H9 (cell line): ENCODE results near the gene NEDD4. TPM values are rescaled to one million over a fixed set of nuclear protein-coding genes. Genes with fewer than 3 reads are reported as not detected.
"Not testable (repeated sequence)": the region's sequence is repeated elsewhere in the genome, so short reads cannot be mapped to it uniquely, and the experiment has no call there.

Source experiments
- DNase-seq: peaks from one replicate; pipeline ENCODE4 v3.0.0-alpha.2; 2017
- H2AFZ ChIP-seq: one replicate; pipeline ENCODE4 v1.6.1; 2013; ENCODE audit warnings: mild to moderate bottlenecking, low read length, control low read depth, moderate library complexity
- H2AK5ac ChIP-seq: 2 replicates; pipeline ENCODE4 v1.6.1; 2013; ENCODE audit warnings: low read length, control low read depth, mixed read lengths; ENCODE audit not compliant: insufficient read length
- H2BK120ac ChIP-seq: one replicate; pipeline ENCODE4 v1.6.1; 2013; ENCODE audit warnings: low read depth, mild to moderate bottlenecking, low read length, control low read depth, inconsistent platforms; ENCODE audit not compliant: poor library complexity, severe bottlenecking
- H2BK12ac ChIP-seq: 2 replicates; pipeline ENCODE4 v1.6.1; 2013; ENCODE audit warnings: low read length, control low read depth, mixed read lengths, low read depth; ENCODE audit not compliant: insufficient read length
- H2BK15ac ChIP-seq: 2 replicates; pipeline ENCODE4 v1.6.1; 2013; ENCODE audit warnings: low read depth, low read length, control low read depth
- H2BK20ac ChIP-seq: one replicate; pipeline ENCODE4 v1.6.1; 2013; ENCODE audit warnings: low read depth, mild to moderate bottlenecking, low read length, control low read depth, inconsistent platforms; ENCODE audit not compliant: poor library complexity, severe bottlenecking
- H2BK5ac ChIP-seq: 2 replicates; pipeline ENCODE4 v1.6.1; 2013; ENCODE audit warnings: low read length, control low read depth, mixed read lengths; ENCODE audit not compliant: insufficient read length
- H3K14ac ChIP-seq: 2 replicates; pipeline ENCODE4 v1.6.1; 2013; ENCODE audit warnings: low read length, control low read depth; ENCODE audit not compliant: insufficient read depth
- H3K18ac ChIP-seq: 2 replicates; pipeline ENCODE4 v1.6.1; 2013; ENCODE audit warnings: low read depth, mild to moderate bottlenecking, mixed read lengths, low read length, control low read depth; ENCODE audit not compliant: insufficient read length
- H3K23ac ChIP-seq: 2 replicates; pipeline ENCODE4 v1.6.1; 2013; ENCODE audit warnings: low read length, control low read depth, mixed read lengths, low read depth; ENCODE audit not compliant: insufficient read length
- H3K23me2 ChIP-seq: 2 replicates; pipeline ENCODE4 v1.6.1; 2013; ENCODE audit warnings: low read depth, mild to moderate bottlenecking, mixed read lengths, low read length, control low read depth; ENCODE audit not compliant: insufficient read length, poor library complexity, severe bottlenecking
- H3K27ac ChIP-seq: 2 replicates; pipeline ENCODE4 v1.5.1; 2013; ENCODE audit warnings: low read length, control low read depth, mixed read lengths, low read depth; ENCODE audit not compliant: insufficient read length
- H3K27me3 ChIP-seq: 2 replicates; pipeline ENCODE4 v1.6.1; 2013; ENCODE audit warnings: low read length, control low read depth, inconsistent platforms; ENCODE audit not compliant: insufficient read depth
- H3K4ac ChIP-seq: 2 replicates; pipeline ENCODE4 v1.6.1; 2013; ENCODE audit warnings: low read depth, mild to moderate bottlenecking, control low read depth, inconsistent platforms, low read length, moderate library complexity
- H3K4me1 ChIP-seq: 2 replicates; pipeline ENCODE4 v1.6.1; 2013; ENCODE audit warnings: low read length, control low read depth, inconsistent platforms; ENCODE audit not compliant: insufficient read depth
- H3K4me2 ChIP-seq: 2 replicates; pipeline ENCODE4 v1.6.1; 2013; ENCODE audit warnings: low read length, control low read depth, mixed read lengths; ENCODE audit not compliant: insufficient read length, insufficient read depth
- H3K56ac ChIP-seq: 2 replicates; pipeline ENCODE4 v1.6.1; 2013; ENCODE audit warnings: low read depth, mild to moderate bottlenecking, mixed read lengths, low read length, control low read depth; ENCODE audit not compliant: insufficient read length
- H3K79me1 ChIP-seq: 2 replicates; pipeline ENCODE4 v1.6.1; 2013; ENCODE audit warnings: low read depth, mild to moderate bottlenecking, moderate library complexity, low read length, control low read depth, inconsistent platforms; ENCODE audit not compliant: insufficient read depth, poor library complexity, severe bottlenecking
- H3K79me2 ChIP-seq: 2 replicates; pipeline ENCODE4 v1.6.1; 2013; ENCODE audit warnings: low read length, control low read depth, inconsistent platforms; ENCODE audit not compliant: insufficient read depth
- H3K9ac ChIP-seq: 2 replicates; pipeline ENCODE4 v1.6.1; 2013; ENCODE audit warnings: low read length, control low read depth, mixed read lengths; ENCODE audit not compliant: insufficient read length; ENCODE audit errors: extremely low read depth
- H3K9me3 ChIP-seq: one replicate; pipeline ENCODE4 v1.6.1; 2013; ENCODE audit warnings: low read depth, low read length, inconsistent platforms; ENCODE audit not compliant: control insufficient read depth
- H3T11ph ChIP-seq: one replicate; pipeline ENCODE4 v1.6.1; 2013; ENCODE audit warnings: mild to moderate bottlenecking, low read length, control low read depth, inconsistent platforms
- H4K20me1 ChIP-seq: one replicate; pipeline ENCODE4 v1.6.1; 2013; ENCODE audit not compliant: control insufficient read depth, insufficient read length, insufficient read depth
- H4K5ac ChIP-seq: 2 replicates; pipeline ENCODE4 v1.6.1; 2013; ENCODE audit warnings: low read depth, mild to moderate bottlenecking, mixed read lengths, low read length, control low read depth; ENCODE audit not compliant: insufficient read length
- H4K8ac ChIP-seq: replicated peaks from 2 replicates; pipeline ENCODE4 v1.6.1; 2013; ENCODE audit warnings: low read length, control low read depth, mixed read lengths, low read depth; ENCODE audit not compliant: insufficient read length
- H4K91ac ChIP-seq: 2 replicates; pipeline ENCODE4 v1.6.1; 2013; ENCODE audit warnings: low read depth, mild to moderate bottlenecking, moderate library complexity, mixed read lengths, low read length, control low read depth; ENCODE audit not compliant: insufficient read length
- H3K27ac Mint-ChIP-seq, 3 experiments: 2 replicates in 2 of 3; 3 replicates in 1 of 3; pipeline ENCODE4 v1.8.0; 2020 to 2021; ENCODE audit warnings: mixed read lengths in 3 of 3, mild to moderate bottlenecking in 1 of 3, moderate library complexity in 1 of 3
- H3K27me3 Mint-ChIP-seq: 2 replicates; pipeline ENCODE4 v1.8.0; 2021; ENCODE audit warnings: low read depth, mild to moderate bottlenecking, moderate library complexity, mixed read lengths
- H3K36me3 Mint-ChIP-seq, 3 experiments: 2 replicates in 2 of 3; 3 replicates in 1 of 3; pipeline ENCODE4 v1.8.0; 2020 to 2021; ENCODE audit warnings: low read depth in 3 of 3, mixed read lengths in 3 of 3; ENCODE audit not compliant: insufficient read depth in 1 of 3
- H3K4me1 Mint-ChIP-seq, 2 experiments: 2 replicates each; pipeline ENCODE4 v1.8.0; 2020; ENCODE audit warnings: mixed read lengths in 2 of 2
- H3K4me3 Mint-ChIP-seq, 2 experiments: 2 replicates in 1 of 2; 3 replicates in 1 of 2; pipeline ENCODE4 v1.8.0; 2020 to 2021; ENCODE audit warnings: mild to moderate bottlenecking in 2 of 2, mixed read lengths in 2 of 2, moderate library complexity in 1 of 2
- H3K9me3 Mint-ChIP-seq, 2 experiments: 2 replicates in 1 of 2; 3 replicates in 1 of 2; pipeline ENCODE4 v1.8.0; 2020; ENCODE audit warnings: mild to moderate bottlenecking in 2 of 2, mixed read lengths in 2 of 2, moderate library complexity in 1 of 2
- WGBS: extraction: QIAGEN DNeasy Blood & Tissue Kit; methylation state at CpG from one replicate; pipeline ENCODE4 v1.1.7; 2013; ENCODE audit warnings: missing lambda C conversion rate, low lambda C conversion rate, mixed read lengths; ENCODE audit not compliant: insufficient read length; ENCODE audit errors: extremely low coverage; 5-methylcytosine and 5-hydroxymethylcytosine counted together
- total RNA-seq: library from RNA; stranded (reverse); gene quantifications from 2 replicates; pipeline ENCODE4 v1.2.1, GENCODE V29; 2021
- TF ChIP-seq, protein P1 (sequence below): fragments of 200-600 bp; sonication (generic); conservative IDR thresholded peaks from 3 replicates; pipeline ENCODE4 v1.8.0; 2021; ENCODE audit warnings: antibody characterized with exemption, mild to moderate bottlenecking

Gene NEDD4
- total RNA-seq, 1 experiment from 2014 or later: 9.6 TPM

DNA sequence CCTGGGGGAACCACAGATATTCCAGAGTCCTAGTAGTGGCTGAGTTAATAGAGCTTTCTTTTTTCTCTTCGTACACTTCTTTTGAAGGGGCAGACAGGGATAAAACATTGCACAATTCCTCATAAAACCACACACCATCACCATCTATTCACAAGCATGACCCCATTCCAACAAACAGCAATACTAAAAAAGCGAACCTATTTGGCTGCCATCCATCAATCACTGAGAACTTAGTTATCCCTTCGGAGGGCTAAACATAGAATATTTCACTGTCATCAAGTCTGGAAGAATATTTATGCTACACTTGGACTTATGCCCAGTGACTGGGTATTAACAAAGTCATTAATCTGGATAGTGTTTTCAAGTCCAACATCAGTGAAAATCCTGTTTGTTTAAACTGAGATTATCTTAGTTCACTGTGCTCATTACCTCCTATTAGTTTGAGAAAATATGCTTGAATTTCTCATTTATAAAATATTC, 170.2 kb downstream of the NEDD4 start:
- no peak overlapping the region for H3K18ac ChIP-seq
- no peak overlapping the region for H4K91ac ChIP-seq
- Mint-ChIP-seq H3K27ac (no peak overlapping the region), H3K4me3 (no peak overlapping the region), H3K4me1 (peaks cover 11 to 12% of the 10 kb centered on the region in 2 experiments), H3K27me3 (no peaks in the 10 kb centered on the region), H3K9me3 (peaks cover 0 to 5% of the 10 kb centered on the region in 2 experiments; a peak in 1 of 5 replicates), H3K36me3 (no peaks in the 10 kb centered on the region)
- no peak overlapping the region for H3K9ac ChIP-seq
- H4K8ac ChIP-seq: no peak overlapping the region
- H3K4ac ChIP-seq: no peak overlapping the region
- no peak overlapping the region for H2AFZ ChIP-seq
- H2BK20ac ChIP-seq: no peak overlapping the region
- H3K23ac ChIP-seq: no peak overlapping the region
- no peak overlapping the region for H3K27ac ChIP-seq
- no peaks in the 10 kb centered on the region for H3K23me2 ChIP-seq
- no peaks in the 10 kb centered on the region for H3K79me2 ChIP-seq
- no peaks in the 10 kb centered on the region for H4K20me1 ChIP-seq
- no peak overlapping the region for H2BK120ac ChIP-seq
- no peak overlapping the region for H4K5ac ChIP-seq
- H3K14ac ChIP-seq: no peak overlapping the region
- WGBS: no CpG with 5 or more reads among the region's 3 CpGs
- TF ChIP-seq, protein P1, sequence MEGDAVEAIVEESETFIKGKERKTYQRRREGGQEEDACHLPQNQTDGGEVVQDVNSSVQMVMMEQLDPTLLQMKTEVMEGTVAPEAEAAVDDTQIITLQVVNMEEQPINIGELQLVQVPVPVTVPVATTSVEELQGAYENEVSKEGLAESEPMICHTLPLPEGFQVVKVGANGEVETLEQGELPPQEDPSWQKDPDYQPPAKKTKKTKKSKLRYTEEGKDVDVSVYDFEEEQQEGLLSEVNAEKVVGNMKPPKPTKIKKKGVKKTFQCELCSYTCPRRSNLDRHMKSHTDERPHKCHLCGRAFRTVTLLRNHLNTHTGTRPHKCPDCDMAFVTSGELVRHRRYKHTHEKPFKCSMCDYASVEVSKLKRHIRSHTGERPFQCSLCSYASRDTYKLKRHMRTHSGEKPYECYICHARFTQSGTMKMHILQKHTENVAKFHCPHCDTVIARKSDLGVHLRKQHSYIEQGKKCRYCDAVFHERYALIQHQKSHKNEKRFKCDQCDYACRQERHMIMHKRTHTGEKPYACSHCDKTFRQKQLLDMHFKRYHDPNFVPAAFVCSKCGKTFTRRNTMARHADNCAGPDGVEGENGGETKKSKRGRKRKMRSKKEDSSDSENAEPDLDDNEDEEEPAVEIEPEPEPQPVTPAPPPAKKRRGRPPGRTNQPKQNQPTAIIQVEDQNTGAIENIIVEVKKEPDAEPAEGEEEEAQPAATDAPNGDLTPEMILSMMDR: no peak
- H2BK12ac ChIP-seq: no peak overlapping the region
- H3K4me1 ChIP-seq: no peaks in the 10 kb centered on the region
- no peak for DNase-seq
- H2BK15ac ChIP-seq: no peak overlapping the region
- H2AK5ac ChIP-seq: no peak overlapping the region
- H3K4me2 ChIP-seq: no peak overlapping the region
- no peaks in the 10 kb centered on the region for H3K9me3 ChIP-seq
- H3K79me1 ChIP-seq: no peaks in the 10 kb centered on the region
- H3T11ph ChIP-seq: no peak overlapping the region
- H3K27me3 ChIP-seq: no peaks in the 10 kb centered on the region
- H2BK5ac ChIP-seq: no peak overlapping the region
- H3K56ac ChIP-seq: no peak overlapping the region

DNA sequence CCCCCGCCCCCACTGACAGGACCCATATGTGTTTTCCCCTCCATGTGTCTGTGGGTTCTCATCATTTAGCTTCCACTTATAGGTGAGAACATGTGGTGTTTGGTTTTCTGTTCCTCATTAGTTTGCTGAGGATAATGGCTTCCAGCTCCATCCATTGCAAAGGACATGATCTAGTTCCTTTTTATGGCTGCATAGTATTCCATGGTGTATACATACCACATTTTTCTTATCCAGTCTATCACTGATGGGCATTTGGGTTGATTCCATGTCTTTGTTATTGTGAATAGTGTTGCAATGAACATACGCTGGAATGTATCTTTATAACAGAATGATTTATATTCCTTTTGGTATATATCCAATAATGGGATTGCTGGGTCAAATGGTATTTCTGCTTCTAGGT, 171.7 kb downstream of the NEDD4 start:
- H3K9me3 Mint-ChIP-seq: not testable (repeated sequence)

More for the DNA sequence above, 171.7 kb downstream of the NEDD4 start:
- H3K9me3 ChIP-seq, H3T11ph ChIP-seq, H3K4me1 ChIP-seq, H3K79me2 ChIP-seq, H3K56ac ChIP-seq, H4K8ac ChIP-seq, H3K9ac ChIP-seq, H2BK15ac ChIP-seq, H3K27me3 Mint-ChIP-seq, H4K5ac ChIP-seq, H3K23me2 ChIP-seq, H4K91ac ChIP-seq, H2BK12ac ChIP-seq, H3K36me3 Mint-ChIP-seq, H3K14ac ChIP-seq, H2AK5ac ChIP-seq, H3K79me1 ChIP-seq, H2AFZ ChIP-seq, H3K27ac ChIP-seq, H2BK20ac ChIP-seq, H3K27me3 ChIP-seq, H3K4me3 Mint-ChIP-seq, H3K18ac ChIP-seq, H3K23ac ChIP-seq, H3K4ac ChIP-seq, H3K4me2 ChIP-seq, H2BK120ac ChIP-seq, H2BK5ac ChIP-seq, H4K20me1 ChIP-seq, H3K27ac Mint-ChIP-seq, DNase-seq: not testable (repeated sequence)
- peaks cover 11 to 12% of the 10 kb centered on the region in 2 experiments for H3K4me1 Mint-ChIP-seq
- WGBS: no CpG with 5 or more reads among the region's 2 CpGs
